A549 (cell line): Measurements from ENCODE around the gene NUAK2. TPM values are rescaled to one million over a fixed set of nuclear protein-coding genes. Genes with fewer than 3 reads are reported as not detected.

Experiments
- ATAC-seq, 2 experiments: fragments of 200-7000 bp in 1 of 2; fragments of >200 bp in 1 of 2; cut with Nextera tagmentation in 1 of 2; cut with Tn5 transposase in 1 of 2; 3 replicates each; pipeline versions ENCODE4 v1.8.0 to v1.9.1; 2018 to 2020; ENCODE audit warnings: mild to moderate bottlenecking in 1 of 2, moderate library complexity in 1 of 2
- CTCF ChIA-PET: fragments of 300-600 bp; sonication (Branson Sonifier 250); formaldehyde crosslinking; extraction: SDS; loops from one replicate; lab custom pipeline; 2021; ENCODE audit warnings: antibody characterized with exemption, inconsistent platforms; lab: Yijun Ruan, JAX
- POLR2A ChIA-PET: fragments of 350-600 bp; formaldehyde crosslinking; extraction: SDS; loops from one replicate; lab custom pipeline; 2021; ENCODE audit warnings: antibody characterized with exemption, inconsistent platforms; lab: Yijun Ruan, JAX
- DNase-seq, 2 experiments: peaks; one replicate each; pipeline versions ENCODE4 v3.0.0 to v3.0.0-alpha.2; 2011 to 2016; ENCODE audit warnings: low read depth in 1 of 2, low spot score in 1 of 2
- FAIRE-seq: peaks from 2 replicates; lab custom pipeline; 2011; peaks lifted over from hg19 to GRCh38; lab: Jason Lieb, UNC
- H3K27ac ChIP-seq, 2 experiments: fragments of >200 bp; sonication (Bioruptor Twin); formaldehyde crosslinking; 3 replicates each; pipeline ENCODE4 v1.5.1; 2016 to 2017
- H3K4me1 ChIP-seq: fragments of >200 bp; sonication (Bioruptor Twin); formaldehyde crosslinking; 3 replicates; pipeline ENCODE4 v1.6.1; 2016
- H3K4me2 ChIP-seq: fragments of >200 bp; sonication (Bioruptor Twin); formaldehyde crosslinking; 3 replicates; pipeline ENCODE4 v1.6.1; 2016
- H3K4me3 ChIP-seq: fragments of >200 bp; sonication (Bioruptor Twin); formaldehyde crosslinking; 3 replicates; pipeline ENCODE4 v1.5.1; 2016
- H3K9me3 ChIP-seq: fragments of >200 bp; sonication (Bioruptor Twin); formaldehyde crosslinking; 3 replicates; pipeline ENCODE4 v1.6.1; 2016
- BCL3 ChIP-seq: fragments of >200 bp; sonication (Bioruptor Twin); formaldehyde crosslinking; IDR thresholded peaks from 3 replicates; pipeline ENCODE4 v1.6.1; 2016
- CTCF ChIP-seq: fragments of >200 bp; sonication (Bioruptor Twin); formaldehyde crosslinking; IDR thresholded peaks from 3 replicates; pipeline ENCODE4 v1.5.1; 2016
- EHMT2 ChIP-seq: fragments of 200-600 bp; sonication (generic); IDR thresholded peaks from 2 replicates; pipeline ENCODE4 v1.6.1; 2016; ENCODE audit warnings: antibody characterized with exemption, low read depth, mild to moderate bottlenecking, moderate library complexity
- FOSL2 ChIP-seq, 2 experiments: fragments of 450-650 bp in 1 of 2; fragments of >200 bp in 1 of 2; sonication (Bioruptor Twin) in 1 of 2; formaldehyde crosslinking; IDR thresholded peaks; 2 replicates each; pipeline versions ENCODE4 v1.5.0 to v1.6.1; 2016 to 2020; ENCODE audit warnings: mild to moderate bottlenecking in 1 of 2, moderate library complexity in 1 of 2
- GATA3 ChIP-seq: IDR thresholded peaks from 2 replicates; pipeline ENCODE4 v1.6.1; 2012; ENCODE audit warnings: borderline replicate concordance
- HDAC2 ChIP-seq: fragments of 200-600 bp; sonication (generic); IDR thresholded peaks from 2 replicates; pipeline ENCODE4 v1.6.1; 2016
- HES2 ChIP-seq: fragments of >200 bp; sonication (Bioruptor Twin); formaldehyde crosslinking; IDR thresholded peaks from 2 replicates; pipeline ENCODE4 v1.6.1; 2016
- HEYL ChIP-seq: fragments of 250-450 bp; sonication (Bioruptor Pico); IDR thresholded peaks from 2 replicates; pipeline ENCODE4 v1.8.0; 2021; ENCODE audit warnings: mild to moderate bottlenecking, moderate library complexity
- HOXA7 ChIP-seq: fragments of 250-450 bp; sonication (Bioruptor Pico); IDR thresholded peaks from 2 replicates; pipeline ENCODE4 v1.5.0; 2020; ENCODE audit warnings: mild to moderate bottlenecking, moderate library complexity
- HOXB5 ChIP-seq: fragments of 250-450 bp; sonication (Bioruptor Pico); IDR thresholded peaks from 2 replicates; pipeline ENCODE4 v1.5.0; 2020; ENCODE audit warnings: mild to moderate bottlenecking, moderate library complexity
- KDM5A ChIP-seq: fragments of 200-600 bp; sonication (generic); IDR thresholded peaks from 2 replicates; pipeline ENCODE4 v1.6.1; 2016; ENCODE audit warnings: antibody characterized with exemption, mild to moderate bottlenecking
- MAFK ChIP-seq: fragments of 450-650 bp; IDR thresholded peaks from 2 replicates; pipeline ENCODE4 v1.6.1; 2014; ENCODE audit not compliant: partially characterized antibody
- MYC ChIP-seq: IDR thresholded peaks from 2 replicates; pipeline ENCODE4 v1.6.1; 2012; ENCODE audit warnings: mild to moderate bottlenecking, inconsistent platforms, low read length, improper control_type of control experiment, borderline replicate concordance
- RAD21 ChIP-seq, 2 experiments: fragments of >200 bp in 1 of 2; sonication (Bioruptor Twin) in 1 of 2; formaldehyde crosslinking in 1 of 2; IDR thresholded peaks in 1 of 2; conservative IDR thresholded peaks in 1 of 2; 2 replicates in 1 of 2; 3 replicates in 1 of 2; pipeline ENCODE4 v1.6.1; 2012 to 2018; ENCODE audit warnings: inconsistent platforms in 1 of 2
- RCOR1 ChIP-seq: fragments of 150-350 bp; IDR thresholded peaks from 2 replicates; pipeline ENCODE4 v1.6.1; 2014; ENCODE audit warnings: antibody characterized with exemption, low read length, low read depth
- RFX5 ChIP-seq: fragments of 450-650 bp; IDR thresholded peaks from 2 replicates; pipeline ENCODE4 v1.7.1; 2014; ENCODE audit warnings: antibody characterized with exemption, mild to moderate bottlenecking, moderate library complexity
- RNF2 ChIP-seq: fragments of 200-600 bp; sonication (generic); IDR thresholded peaks from 2 replicates; pipeline ENCODE4 v1.6.1; 2016; ENCODE audit warnings: low read depth, mild to moderate bottlenecking, antibody characterized with exemption, moderate library complexity, borderline replicate concordance
- ZNF302 ChIP-seq: fragments of 250-450 bp; sonication (Bioruptor Pico); IDR thresholded peaks from 2 replicates; pipeline ENCODE4 v1.9.0; 2021; ENCODE audit warnings: inconsistent platforms, mild to moderate bottlenecking, moderate library complexity
- WGBS: methylation state at CpG from one replicate; pipeline ENCODE4 v1.1.6; 2017; ENCODE audit errors: missing lambda C conversion rate; 5-methylcytosine and 5-hydroxymethylcytosine counted together
- polyA plus RNA-seq, 4 experiments: library from polyadenylated mRNA; depleted of rRNA in 3 of 4; stranded (reverse); fragments of >200 nt; fragmentation: RNase III in 1 of 4; extraction: RNeasy Plus Mini Kit Qiagen cat#74134 plus additional on column Dnase treatment in 1 of 4; gene quantifications; 2 replicates in 3 of 4; 3 replicates in 1 of 4; pipeline ENCODE4 v1.2.3, GENCODE V29; 2011 to 2017

Gene NUAK2
- polyA plus RNA-seq, 2 of the 4 experiments (the other 2 are of a cell fraction) = 29.7 to 37.8 TPM

- TF ChIP-seq HOXA7 (CRISPR knock-in tag) = no peak
Observed at GRCh38 chr1:205339197-205339702, 17.7 kb upstream of the NUAK2 start (continued).

GRCh38 chr1:205338011-205338410 lies 16.5 kb upstream of the NUAK2 start:
- ATAC-seq (no peak), DNase-seq (no peak), FAIRE-seq (no peak)
- Histone ChIP-seq H3K9me3 (no peaks in the 10 kb centered on the region), H3K4me3 (no peak overlapping the region)
- POLR2A ChIA-PET = no interaction called here
- TF ChIP-seq HOXB5 = no peak
- TF ChIP-seq MAFK = no peak
- TF ChIP-seq CTCF = no peak
- TF ChIP-seq RCOR1 = no peak
- TF ChIP-seq HEYL = no peak
- TF ChIP-seq FOSL2 (IDR thresholded peaks at IDR 0.05) = no peak
- TF ChIP-seq FOSL2 (CRISPR knock-in tag; IDR thresholded peaks at IDR 0.05) = no peak
- no peak for TF ChIP-seq ZNF302 (CRISPR knock-in tag)
- no peak for TF ChIP-seq RAD21 (conservative IDR thresholded peaks at IDR 0.05 in 1 of 2, IDR thresholded peaks at IDR 0.05 in 1 of 2)
- TF ChIP-seq BCL3 = no peak
- no peak for TF ChIP-seq HES2
- TF ChIP-seq EHMT2 = no peak
- TF ChIP-seq HDAC2 = no peak
- TF ChIP-seq RFX5 = no peak
- TF ChIP-seq MYC = no peak
- TF ChIP-seq, all 56 proteins: peak for 0
- WGBS = 63% methylated on average over 7 of the region's 7 CpGs
- Histone ChIP-seq H3K4me2 (no peak overlapping the region), H3K4me1 (peaks cover 7% of the 10 kb centered on the region; the same call in 2 of the 3 replicates), H3K27ac (no peak overlapping the region)
- CTCF ChIA-PET = interaction anchor here (0.9 to 67.1 kb wide), 8 partner anchors 10 to 187 kb away, joined by 3 to 3627 read pairs (median 72); partner anchors contain the start of genes KLHDC8A and NUAK2

GRCh38 chr1:205337481-205337880 lies 15.9 kb upstream of the NUAK2 start:
- TF ChIP-seq GATA3 (no peak), HEYL (no peak), BCL3 (no peak), KDM5A (no peak), RNF2 (no peak)
- DNase-seq = no peak
- Histone ChIP-seq H3K4me3 (no peak overlapping the region), H3K4me2 (no peak overlapping the region), H3K9me3 (no peaks in the 10 kb centered on the region), H3K27ac (no peak overlapping the region), H3K4me1 (peaks cover 7% of the 10 kb centered on the region; the same call in 2 of the 3 replicates)
- FAIRE-seq = no peak
- 58% methylated on average over 7 of the region's 7 CpGs for WGBS
- POLR2A ChIA-PET = no interaction called here
- CTCF ChIA-PET = interaction anchor here (0.9 to 67.1 kb wide), 11 partner anchors 11 to 276 kb away, joined by 3 to 3627 read pairs (median 42); partner anchors contain the start of genes KLHDC8A and NUAK2
- ATAC-seq = no peak
